HUDEP-2 (cell line): ENCODE measurements around the gene EMP2.
"Not testable (repeated sequence)": the region's sequence is repeated elsewhere in the genome, so short reads cannot be mapped to it uniquely, and the experiment has no call there.

Experiments
- DNase-seq, 76 experiments: peaks; one replicate each; lab custom pipeline; 2025; ENCODE audit not compliant: unreplicated experiment in 76 of 76; lab: John Stamatoyannopoulos, UW

Gene EMP2

DNA sequence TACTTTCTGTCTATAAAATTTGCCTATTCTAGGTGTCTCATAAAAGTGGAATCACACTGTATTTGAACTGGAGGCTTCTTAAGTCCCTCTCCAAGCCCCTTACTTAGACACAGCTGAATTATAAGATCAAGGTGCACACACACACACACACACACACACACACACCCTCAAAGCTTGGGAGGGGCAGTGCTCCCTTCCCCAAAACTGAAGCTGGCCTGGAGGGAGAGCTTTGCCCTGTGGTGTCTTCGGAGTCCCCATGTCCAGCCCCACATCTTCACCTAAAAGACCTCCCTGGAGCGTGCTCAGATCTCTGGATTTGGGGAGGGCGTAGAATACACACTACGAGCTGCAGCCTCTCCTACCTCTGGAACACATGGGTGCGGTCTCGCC lies 828 bp downstream of the EMP2 start:
- no peak for DNase-seq

GRCh38 chr16:10578474-10579316 lies 1.7 kb downstream of the EMP2 start:
- no peak for DNase-seq

- no peak for DNase-seq
Observed at GRCh38 chr16:10577305-10578202, 2.8 kb downstream of the EMP2 start.

- DNase-seq: no peak
Observed at GRCh38 chr16:10576390-10577304, 3.8 kb downstream of the EMP2 start.

GRCh38 chr16:10575506-10576130 lies 4.8 kb downstream of the EMP2 start:
- DNase-seq: no peak

- DNase-seq: no peak
Observed at GRCh38 chr16:10572611-10573010, 7.8 kb downstream of the EMP2 start.

GRCh38 chr16:10571354-10571753 lies 9.0 kb downstream of the EMP2 start:
- DNase-seq: no peak

- DNase-seq: no peak
Observed at GRCh38 chr16:10569621-10570020, 10.8 kb downstream of the EMP2 start.

DNA sequence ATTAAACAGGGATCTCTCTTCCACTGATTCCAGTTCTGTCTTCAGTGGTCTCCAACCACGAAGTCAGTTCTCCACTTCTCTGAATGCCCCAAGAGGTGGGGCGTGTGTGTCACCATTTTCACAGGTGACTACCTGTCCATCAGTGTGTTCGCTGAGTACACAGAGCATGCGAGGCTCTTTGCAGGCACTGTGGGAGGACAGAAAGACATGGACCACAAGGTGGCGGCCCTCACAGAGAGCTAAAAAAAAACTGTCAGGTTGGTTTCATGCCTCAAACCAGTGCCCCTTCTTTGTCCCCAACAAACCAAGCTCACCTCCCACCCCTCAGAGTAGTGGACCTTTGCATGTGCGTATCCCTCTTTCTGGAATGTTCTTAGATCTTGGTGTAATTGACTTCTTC lies 13.8 kb downstream of the EMP2 start:
- DNase-seq: peak in 1 of 76 experiments; percentile 8

DNA sequence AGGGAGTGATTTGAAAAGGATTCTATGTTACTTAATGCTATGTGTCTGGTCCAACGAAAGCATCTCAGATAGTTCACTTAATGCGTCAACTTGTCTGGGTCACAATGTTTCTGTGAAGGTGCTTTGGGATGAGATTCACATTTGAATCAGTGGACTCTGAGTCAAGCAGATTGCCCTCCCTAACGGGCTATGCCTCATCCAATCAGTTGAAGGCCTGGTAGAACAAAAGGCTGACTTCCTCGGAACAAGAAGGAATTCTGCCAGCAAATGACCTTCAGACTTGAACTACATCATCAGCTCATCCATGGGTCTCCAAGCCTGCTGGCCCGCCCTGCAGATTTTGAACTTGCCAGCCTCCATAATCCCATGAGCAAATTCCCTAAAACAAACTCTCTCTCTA lies 15.2 kb downstream of the EMP2 start:
- no peak for DNase-seq

GRCh38 chr16:10564591-10564990 lies 15.8 kb downstream of the EMP2 start:
- no peak for DNase-seq

GRCh38 chr16:10562361-10562899 lies 18.0 kb downstream of the EMP2 start:
- peak in 4 of 76 experiments; percentile 11 to 39 (median 22) for DNase-seq

DNA sequence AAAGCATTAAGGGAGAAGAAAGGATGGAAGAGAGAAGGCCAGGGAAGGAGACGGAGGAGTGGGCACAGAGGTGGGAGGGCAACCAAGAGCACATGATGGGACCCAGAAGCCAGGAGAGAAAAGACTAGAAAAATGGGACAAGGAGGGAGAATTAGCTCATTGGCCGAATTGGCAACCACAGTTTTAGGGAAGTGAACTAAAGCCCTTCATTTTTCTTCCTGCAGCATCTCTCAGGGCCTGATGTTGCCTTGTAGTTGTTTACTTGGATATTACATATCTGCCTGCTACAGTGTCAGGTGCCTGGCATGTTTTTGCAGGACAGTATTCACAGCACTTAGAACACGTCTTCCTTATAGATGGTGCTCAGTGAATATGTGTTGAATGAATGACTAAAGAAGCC lies 19.0 kb downstream of the EMP2 start:
- no peak for DNase-seq

- DNase-seq: no peak
Observed at GRCh38 chr16:10561001-10561400, 19.4 kb downstream of the EMP2 start.

DNA sequence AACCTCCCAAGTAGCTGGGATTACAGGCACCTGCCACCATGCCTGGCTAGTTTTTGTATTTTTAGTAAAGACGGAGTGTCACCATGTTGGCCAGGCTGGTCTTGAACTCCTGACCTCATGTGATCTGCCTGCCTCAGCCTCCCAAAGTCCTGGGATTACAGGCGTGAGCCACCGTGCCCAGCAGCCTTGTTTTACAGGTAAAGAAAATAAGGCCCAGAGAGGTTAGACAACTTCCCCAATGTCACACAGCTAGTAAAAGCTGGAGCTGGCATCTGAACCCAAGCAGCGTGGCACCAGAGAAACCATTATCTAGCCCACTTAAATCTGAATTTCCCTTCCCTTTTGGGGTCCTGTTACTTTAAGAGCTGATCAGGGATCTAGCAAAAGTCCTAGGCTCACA lies 20.6 kb downstream of the EMP2 start:
- not testable (repeated sequence) for DNase-seq

- DNase-seq: no peak
Observed at GRCh38 chr16:10558746-10559641, 21.4 kb downstream of the EMP2 start.

- DNase-seq: no peak
Observed at GRCh38 chr16:10558305-10558704, 22.1 kb downstream of the EMP2 start.

GRCh38 chr16:10557750-10558149 lies 22.6 kb downstream of the EMP2 start:
- no peak for DNase-seq

- no peak for DNase-seq
Observed at GRCh38 chr16:10556236-10556635, 24.2 kb downstream of the EMP2 start.
